GM21367 (cell line): ENCODE data around the gene PZP.

Source experiments
- ATAC-seq: cut with Tn5 transposase; IDR thresholded peaks from one replicate; pipeline ENCODE4 v1.9.1; 2021; ENCODE audit not compliant: unreplicated experiment

Gene PZP

DNA sequence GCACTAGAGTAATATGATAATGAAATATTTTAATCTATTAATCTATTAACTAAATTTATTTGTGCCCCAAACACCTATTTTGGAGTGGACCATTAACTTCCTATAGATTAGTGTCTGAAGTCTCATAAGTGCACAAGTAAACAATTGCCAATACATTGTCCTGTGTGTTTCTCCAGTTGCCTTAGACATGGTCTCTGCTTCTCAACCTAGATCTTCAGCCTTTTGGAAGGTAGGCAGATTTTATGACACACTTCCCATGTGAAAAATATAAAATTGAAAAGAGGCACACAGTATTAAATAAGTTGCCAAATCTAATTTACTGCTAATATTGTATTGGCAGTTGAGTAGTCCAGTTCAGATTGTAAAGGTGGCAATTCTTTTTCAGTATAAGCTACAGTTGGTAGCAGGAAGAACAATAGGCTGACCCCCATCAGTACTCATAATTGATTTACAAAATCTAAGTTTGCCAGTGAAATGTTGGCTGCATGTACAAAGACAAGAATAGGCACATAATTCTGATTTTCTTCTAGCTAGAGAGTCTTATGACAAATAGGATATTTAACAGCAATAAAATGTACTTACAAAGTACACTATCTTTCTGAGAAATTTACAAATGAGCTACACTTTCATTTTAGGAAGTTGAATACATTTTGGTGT, 103.3 kb downstream of the PZP start:
- no peak for ATAC-seq

DNA sequence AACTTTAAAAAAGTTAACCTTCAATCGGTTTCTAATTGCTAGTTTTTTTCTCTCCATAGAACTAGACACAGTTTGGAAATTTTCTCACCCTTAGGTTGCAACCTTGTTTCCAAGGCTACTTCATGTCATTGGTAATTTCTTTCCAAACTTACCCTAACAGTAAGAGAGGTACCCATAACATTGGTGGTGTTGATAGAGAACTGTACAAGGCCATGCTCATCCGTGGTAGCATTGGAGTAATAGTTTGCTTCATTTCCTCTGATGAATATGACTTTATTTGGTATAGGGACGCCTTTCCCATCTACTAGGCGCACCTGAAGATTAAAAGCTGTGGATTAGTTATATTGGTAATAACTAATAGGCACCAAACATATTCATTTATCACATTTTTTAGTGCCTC, 104.1 kb downstream of the PZP start:
- no peak for ATAC-seq

DNA sequence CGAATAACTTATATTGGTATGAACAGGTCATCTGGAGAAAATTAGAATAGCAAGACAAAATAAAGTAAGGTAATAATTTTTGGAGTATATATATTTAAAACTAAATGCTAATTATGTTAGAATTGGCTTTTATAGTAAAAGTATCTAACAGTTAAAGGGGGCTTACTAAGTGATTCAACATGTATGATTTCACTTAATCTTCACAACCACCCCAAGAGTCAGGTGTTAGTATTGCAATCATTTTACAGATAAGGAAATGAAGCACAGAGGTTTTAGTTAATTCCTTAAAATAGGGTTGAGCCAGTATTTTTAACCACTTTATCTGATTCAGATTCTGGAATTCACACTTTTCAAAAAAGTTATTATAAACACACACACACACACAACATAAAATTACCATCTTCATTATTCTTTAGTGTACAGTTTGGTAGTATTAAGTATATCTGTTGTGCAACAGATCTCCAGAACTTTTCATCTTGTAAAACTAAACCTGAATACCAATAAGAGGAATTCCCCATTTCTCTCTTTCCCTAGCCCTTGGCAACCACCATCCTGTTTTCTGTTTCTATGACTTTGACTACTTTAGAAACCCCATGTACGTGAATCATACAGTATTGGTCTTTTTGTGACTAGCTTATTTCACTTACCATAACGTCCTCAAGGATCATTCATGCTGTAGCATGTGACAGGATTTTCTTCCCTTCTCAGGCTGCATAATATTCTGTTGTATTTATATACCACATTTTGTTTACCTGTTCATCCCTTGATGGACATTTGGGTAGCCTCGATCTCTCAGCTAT, 104.9 kb downstream of the PZP start:
- no peak for ATAC-seq

DNA sequence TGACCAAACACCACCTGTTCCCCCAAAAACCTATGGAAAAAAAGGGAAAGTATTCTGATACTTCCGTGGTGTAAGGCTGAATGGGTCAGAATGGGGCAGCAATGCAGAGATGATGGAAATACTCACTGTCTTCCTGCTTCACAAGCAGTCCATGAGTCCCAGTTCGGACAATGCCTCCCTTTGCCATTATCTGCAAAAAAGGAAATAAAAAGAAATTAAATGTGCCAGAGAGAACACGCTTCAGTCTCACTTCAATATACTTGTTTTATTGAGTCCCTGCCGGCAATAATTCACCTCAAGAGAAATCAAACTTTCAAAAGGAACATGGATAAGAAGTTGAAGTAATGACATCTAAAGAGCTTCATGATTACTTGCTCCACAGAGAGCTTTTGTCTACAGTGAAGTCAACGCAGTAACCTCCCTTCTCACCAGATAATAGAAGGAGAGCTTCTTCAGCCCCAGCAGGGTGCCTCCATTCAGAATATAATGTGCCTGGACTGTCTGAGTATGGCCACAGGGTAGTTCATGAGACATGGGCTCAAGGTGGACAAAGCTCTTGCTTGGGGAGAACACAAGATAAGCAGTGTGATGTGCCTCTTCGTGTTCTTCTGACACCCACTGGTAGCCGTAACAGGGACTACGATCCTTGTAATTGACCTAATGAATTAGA, 107.0 kb downstream of the PZP start:
- ATAC-seq = no peak

DNA sequence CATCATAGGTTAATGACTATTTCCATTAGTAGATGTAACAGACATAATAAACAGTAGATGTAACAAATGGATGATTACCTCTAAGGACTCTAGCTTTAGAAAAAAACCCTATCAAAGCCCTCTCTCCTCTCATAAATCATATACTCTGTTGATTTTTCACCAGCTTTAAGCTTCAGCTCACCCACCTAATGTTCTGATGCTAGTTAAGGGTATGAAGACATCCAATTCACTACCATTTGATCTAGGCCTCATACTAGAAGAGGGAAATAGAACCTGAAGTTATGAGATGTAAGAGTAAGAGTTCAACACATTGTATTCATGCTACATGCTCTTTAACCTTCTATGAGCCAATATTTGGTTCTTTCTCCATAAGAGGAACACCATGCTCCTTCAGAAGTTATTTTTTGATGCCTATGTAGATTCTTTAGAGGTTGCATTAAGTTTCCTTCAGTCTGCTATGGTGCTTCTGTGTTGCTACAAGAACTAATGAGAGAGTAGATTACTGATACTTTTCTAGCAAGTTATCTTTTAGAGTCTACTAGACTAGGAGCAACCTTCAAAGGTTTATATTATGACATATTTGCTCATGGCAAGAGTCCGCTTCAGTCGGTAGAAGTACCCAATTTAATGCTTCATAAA, 108.5 kb downstream of the PZP start:
- no peak for ATAC-seq
